Amniotic stem cell (primary cell): ENCODE results near the gene APOBEC2.

Experiments used
- DNase-seq: peaks from one replicate; lab custom pipeline; 2025; lab: John Stamatoyannopoulos, UW

Gene APOBEC2

GRCh38 chr6:41061196-41061726, 8.3 kb downstream of the APOBEC2 start:
- DNase-seq = no peak

DNA sequence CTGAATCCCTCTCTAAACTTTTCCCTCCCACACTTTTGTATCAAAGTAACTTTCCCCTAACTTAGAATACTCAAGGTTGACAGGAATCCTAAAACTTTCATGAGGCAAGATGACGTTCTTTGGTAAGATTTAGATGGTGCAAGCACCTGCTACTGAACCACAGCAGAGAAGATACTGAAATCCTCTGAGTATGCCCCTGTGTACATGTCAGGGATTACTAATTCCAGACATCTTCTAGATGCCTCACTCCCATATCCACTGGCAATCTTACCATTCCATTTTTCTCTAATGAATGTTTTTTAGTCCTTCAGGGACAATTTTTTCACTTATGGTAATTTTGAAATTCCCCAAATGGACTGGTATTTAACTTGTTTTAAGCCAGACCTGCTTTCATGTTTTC, 9.1 kb downstream of the APOBEC2 start:
- DNase-seq = no peak

DNA sequence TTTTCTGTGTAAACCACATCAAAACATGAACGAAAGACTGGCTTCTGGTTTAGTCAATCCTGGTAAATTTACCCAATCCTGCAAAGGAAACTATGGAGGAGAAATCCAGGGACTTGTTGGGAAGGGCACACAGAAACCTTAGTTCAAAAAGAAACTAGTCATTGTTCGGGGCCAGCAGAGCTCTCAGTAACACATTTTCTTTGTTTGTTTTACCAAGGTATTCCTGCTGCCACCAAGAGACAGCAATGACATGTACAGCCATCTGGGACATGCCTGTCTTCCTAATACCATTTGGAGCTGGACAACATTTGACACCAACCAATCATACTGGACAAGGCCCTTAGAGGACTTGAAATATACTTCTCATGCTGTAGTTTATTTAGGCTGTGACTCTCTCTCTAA, 10.9 kb downstream of the APOBEC2 start:
- no peak for DNase-seq

DNA sequence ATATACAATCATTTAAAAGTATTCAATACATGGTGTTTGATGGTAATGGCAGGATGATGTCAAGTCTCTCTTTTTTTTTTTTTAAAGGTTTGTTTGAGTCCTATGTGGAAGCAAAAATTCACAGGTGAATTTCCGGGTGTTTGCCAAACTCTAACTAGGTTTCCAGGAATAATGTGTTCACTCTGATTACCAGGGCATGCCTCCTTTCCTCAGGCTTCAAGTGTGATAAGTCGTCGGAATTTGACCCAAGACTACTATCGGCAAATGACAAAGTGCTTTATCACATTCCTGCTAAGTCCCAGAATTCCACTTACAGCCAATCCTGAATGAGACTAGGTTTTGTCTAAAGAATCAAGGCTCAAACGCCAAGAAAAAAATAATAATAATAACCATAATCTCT, 11.8 kb downstream of the APOBEC2 start:
- no peak for DNase-seq

GRCh38 chr6:41065550-41066026, 12.6 kb downstream of the APOBEC2 start:
- DNase-seq = no peak

GRCh38 chr6:41066867-41067304, 13.9 kb downstream of the APOBEC2 start:
- DNase-seq = peak; percentile 67

- no peak for DNase-seq
Measured at GRCh38 chr6:41071501-41071922, 18.5 kb downstream of the APOBEC2 start.

DNA sequence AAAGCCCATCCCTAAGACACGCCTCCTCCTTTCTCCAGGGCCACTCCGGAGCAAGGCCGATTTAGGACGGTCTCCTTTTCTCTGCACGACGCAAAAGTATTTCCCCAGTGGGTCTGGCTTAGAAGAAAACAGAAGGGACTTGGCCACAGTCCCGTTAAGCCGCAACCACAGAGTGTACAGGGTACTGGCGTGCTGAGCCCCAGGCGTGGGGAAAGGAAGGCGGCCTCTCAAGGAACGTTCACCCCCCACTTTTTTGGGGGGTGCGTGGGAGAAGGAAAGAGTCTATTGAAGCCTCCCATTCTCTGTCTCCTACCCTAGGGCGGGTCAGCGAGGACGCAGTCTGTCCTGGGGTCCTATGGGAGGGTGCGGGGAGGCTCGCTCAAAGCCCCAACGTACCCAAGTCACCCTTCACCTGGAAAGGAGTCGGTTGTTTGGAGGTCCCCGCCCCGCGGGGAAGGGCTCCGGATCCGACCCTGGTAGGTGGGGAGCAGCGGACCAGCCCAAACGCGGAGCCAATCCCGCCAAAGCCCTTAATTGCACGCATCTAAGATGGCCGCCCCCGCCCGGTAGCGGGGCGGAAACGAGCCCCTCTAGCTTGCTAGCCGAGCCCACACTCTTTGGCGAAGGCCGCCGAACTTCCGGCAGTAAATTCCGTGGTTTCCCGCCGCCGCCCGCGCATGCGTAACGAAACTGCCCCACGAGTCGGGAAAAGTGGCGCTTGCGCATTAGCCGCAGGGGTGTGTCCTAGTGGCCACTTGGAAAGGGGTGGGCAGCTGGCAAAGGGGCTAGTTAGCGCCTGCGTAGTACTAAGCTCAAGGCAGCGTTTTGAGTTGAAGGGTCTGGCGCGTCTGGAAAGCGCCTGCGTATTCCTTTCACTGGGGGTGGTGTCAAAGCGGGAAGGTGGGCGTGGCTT, 19.2 kb downstream of the APOBEC2 start, which contains the start of gene OARD1:
Gene OARD1 (minus strand): TSS at position 434 of the 913 bp plus-strand sequence. CDS start 722 bp downstream, outside the sequence.
- peak; percentile 100 for DNase-seq

- peak; percentile 100 for DNase-seq
Measured at GRCh38 chr6:41072836-41073202, 19.8 kb downstream of the APOBEC2 start, which contains the start of gene NFYA. Gene NFYA, plus strand, starts transcription at chr6:41072974. Its CDS starts 6,116 bp downstream, at chr6:41079090.

DNA sequence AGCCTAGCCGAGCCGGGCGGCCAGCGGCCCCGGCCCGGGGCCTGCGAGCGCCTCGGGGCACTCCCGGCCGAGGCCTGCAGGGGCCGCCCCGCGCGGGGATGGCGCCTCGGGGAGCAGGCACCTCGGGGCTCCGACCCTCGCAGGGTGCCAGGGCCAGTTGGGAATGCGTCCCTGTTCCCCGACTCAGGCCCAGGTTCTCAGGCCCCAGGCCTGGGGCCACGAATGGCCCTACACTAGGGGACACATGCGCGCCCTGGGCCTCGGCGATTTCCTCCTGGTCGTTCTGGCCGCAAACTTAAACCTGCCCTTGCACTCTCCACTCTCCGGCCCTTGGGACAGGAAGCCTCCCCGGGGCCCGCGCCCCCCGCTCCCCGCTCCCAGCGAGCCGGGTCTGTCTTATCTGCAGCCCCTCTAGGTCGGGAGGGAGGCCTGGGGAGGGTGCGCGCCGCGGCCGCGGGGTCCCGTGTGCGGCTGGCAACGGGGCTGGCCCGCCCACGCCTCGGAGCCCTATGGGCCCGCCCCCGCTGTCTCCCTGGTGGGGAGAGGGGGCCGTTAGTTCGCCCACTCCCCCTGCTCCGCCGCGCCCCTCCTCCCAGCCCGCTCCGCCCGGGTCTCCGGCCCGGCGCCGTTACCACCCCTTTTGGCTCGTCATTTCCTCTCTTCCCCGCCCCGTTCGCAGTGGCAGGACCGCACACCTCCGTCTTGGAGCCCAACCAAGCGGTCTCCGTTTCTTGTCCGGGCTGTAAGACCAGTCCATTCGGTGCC, 20.4 kb downstream of the APOBEC2 start:
- DNase-seq = peak; percentile 61

GRCh38 chr6:41073968-41074691, 21.1 kb downstream of the APOBEC2 start:
- no peak for DNase-seq

GRCh38 chr6:41074692-41075436, 21.9 kb downstream of the APOBEC2 start:
- DNase-seq = no peak

DNA sequence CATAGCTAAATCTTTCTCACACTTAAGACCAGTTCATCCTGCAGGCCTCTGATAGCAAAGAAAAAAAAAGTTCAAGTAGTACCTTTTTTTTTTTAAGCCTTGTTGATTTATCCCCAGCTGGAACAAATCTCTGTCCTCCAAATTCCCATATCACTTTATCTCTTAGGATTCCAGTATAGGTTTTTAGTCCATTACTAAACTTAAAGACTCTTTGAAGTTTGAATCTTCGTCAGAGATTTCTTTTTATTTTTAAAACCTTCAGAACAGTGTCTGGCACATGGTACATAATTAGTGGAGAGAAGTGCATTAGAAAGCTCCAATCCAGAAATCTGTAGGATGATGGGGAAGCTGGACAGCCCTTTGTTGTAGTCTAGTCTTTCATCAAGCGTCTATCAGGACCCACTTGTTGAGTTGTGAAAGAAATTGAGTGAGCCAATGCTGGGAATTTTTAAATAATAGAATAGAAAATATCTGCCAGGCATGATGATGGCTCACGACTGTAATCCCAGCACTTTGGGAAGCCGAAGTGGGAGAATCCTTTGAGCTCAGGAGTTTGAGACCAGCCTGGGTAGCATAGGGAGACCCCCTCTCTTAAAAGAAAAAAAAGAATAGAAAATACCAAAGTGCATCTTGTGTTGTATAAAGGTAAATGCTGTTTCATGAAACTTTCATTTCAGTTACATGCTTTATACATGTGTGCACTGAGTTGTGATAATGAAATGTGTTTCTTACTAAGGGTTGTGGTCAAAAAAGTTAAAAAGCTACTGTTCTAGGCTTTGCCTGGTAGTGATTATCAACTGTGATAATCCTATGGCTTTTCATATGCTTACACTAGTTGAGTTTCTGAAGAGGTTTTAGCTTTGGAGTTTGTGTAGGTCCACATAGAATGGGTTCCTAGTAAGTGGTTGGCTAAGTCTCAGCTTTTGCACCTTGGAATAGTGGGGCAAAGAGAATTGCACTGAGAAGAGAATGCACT, 22.9 kb downstream of the APOBEC2 start:
- DNase-seq = no peak

DNA sequence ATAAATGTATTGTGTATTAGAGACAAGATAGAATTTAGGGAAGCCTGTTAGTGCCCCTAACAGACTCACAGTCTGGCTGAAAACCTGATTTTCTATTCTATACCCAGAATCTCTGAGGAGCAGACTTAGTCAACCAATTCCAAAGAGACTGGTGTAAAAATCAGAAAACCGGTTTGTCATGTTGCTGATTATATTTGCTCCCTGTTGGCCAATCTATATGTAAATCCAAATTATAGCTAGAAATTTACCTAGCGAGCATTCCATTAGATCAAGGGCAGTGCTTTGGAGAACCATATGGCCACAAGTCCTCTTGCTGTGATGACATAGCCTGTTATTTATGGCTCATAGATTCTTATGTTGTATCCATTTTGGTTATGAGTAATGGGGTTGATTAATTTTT, 24.5 kb downstream of the APOBEC2 start:
- no peak for DNase-seq

GRCh38 chr6:41078101-41078500, 25.1 kb downstream of the APOBEC2 start:
- DNase-seq = no peak

DNA sequence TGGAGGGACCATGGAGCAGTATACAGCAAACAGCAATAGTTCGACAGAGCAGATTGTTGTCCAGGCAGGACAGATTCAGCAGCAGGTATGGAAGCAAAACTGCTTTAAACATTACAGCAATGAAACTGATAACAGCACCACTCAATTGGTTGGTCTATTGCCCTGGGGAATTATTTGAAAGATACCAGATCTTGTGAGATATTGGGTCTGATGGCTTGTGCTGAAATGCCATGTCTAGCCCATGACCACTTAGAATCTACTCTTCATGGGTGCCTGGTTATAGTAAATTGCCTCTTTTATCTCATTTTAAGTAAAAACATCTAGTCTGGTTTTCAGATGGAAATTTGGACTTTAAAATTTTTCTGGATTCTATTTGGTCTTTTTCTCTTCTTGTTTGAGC, 26.1 kb downstream of the APOBEC2 start:
- no peak for DNase-seq

DNA sequence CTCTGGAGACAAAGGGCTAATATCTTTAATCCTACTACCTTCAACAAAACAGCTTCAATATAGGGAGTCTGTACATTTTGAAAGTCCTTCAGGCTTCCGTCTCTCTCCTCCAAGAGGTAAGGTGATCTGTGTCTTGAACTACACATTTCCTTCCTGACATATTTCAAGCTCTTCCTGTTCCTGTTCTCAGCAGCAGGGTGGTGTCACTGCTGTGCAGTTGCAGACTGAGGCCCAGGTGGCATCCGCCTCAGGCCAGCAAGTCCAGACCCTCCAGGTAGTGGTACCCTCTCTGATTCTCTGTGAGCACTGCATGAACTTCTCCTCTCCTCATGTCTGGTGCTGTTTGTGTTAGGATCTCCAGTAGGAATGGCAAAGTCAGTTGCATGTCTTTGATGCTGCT, 27.6 kb downstream of the APOBEC2 start:
- no peak for DNase-seq

DNA sequence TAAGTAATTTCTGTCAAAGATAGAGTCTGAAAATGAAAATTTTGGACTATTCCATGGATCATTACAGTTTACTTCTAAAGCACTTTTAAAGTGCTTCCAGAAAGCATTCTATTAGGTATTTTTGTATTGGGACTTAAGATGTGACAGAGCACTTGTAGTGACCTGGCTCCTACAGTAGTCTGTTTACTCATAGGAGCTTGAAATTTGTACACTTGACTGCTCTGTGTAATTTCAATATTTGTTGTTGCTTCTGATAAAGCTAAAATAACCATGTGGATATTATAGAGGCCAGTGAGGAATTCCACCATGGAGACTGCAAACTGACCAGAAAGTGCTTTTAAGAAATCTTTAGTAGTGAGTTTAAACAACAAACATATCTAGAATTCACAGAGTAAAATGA, 30.1 kb downstream of the APOBEC2 start:
- no peak for DNase-seq

- DNase-seq = no peak
Measured at GRCh38 chr6:41085182-41085581, 32.2 kb downstream of the APOBEC2 start.

- no peak for DNase-seq
Measured at GRCh38 chr6:41088451-41088850, 35.4 kb downstream of the APOBEC2 start.
